GM12878 (cell line): ENCODE data around the gene CHL1.

Experiments used
- BRCA1 ChIP-seq: IDR thresholded peaks from 2 replicates; pipeline ENCODE4 v1.6.1; 2011; ENCODE audit warnings: low read depth, low read length, improper control_type of control experiment
- CREM ChIP-seq: IDR thresholded peaks from 2 replicates; pipeline ENCODE4 v1.6.1; 2014; ENCODE audit warnings: antibody characterized with exemption, low read depth
- EZH2 ChIP-seq: IDR thresholded peaks from 2 replicates; pipeline ENCODE4 v1.6.1; 2012; ENCODE audit warnings: low read depth, mild to moderate bottlenecking, control low read depth, inconsistent platforms, low read length, borderline replicate concordance; ENCODE audit not compliant: control insufficient read depth
- LARP7 ChIP-seq: fragments of 450-650 bp; IDR thresholded peaks from 2 replicates; pipeline ENCODE4 v1.6.1; 2017; ENCODE audit warnings: mild to moderate bottlenecking
- POLR2AphosphoS5 ChIP-seq: IDR thresholded peaks from 2 replicates; pipeline ENCODE4 v1.6.1; 2011; ENCODE audit warnings: mild to moderate bottlenecking, low read length, inconsistent platforms
- SPI1 ChIP-seq: IDR thresholded peaks from 2 replicates; pipeline ENCODE4 v1.6.1; 2011; ENCODE audit warnings: low read depth, mild to moderate bottlenecking, low read length, moderate library complexity, borderline replicate concordance; ENCODE audit not compliant: insufficient read depth
- ZNF24 ChIP-seq: fragments of 450-650 bp; IDR thresholded peaks from 2 replicates; pipeline ENCODE4 v1.6.1; 2017; ENCODE audit warnings: antibody characterized with exemption, mild to moderate bottlenecking
- TF ChIP-seq, protein P1 (sequence below): fragments of 450-650 bp; IDR thresholded peaks from 2 replicates; pipeline ENCODE4 v1.6.1; 2018; ENCODE audit warnings: borderline replicate concordance, mild to moderate bottlenecking; ENCODE audit not compliant: partially characterized antibody

GRCh38 chr3:228442-229182 is 32.0 kb downstream of the CHL1 start:
- TF ChIP-seq SPI1 (no peak), CREM (no peak), EZH2 (no peak), LARP7 (no peak), BRCA1 (no peak), ZNF24 (no peak), POLR2AphosphoS5 (no peak)
- TF ChIP-seq, protein P1, sequence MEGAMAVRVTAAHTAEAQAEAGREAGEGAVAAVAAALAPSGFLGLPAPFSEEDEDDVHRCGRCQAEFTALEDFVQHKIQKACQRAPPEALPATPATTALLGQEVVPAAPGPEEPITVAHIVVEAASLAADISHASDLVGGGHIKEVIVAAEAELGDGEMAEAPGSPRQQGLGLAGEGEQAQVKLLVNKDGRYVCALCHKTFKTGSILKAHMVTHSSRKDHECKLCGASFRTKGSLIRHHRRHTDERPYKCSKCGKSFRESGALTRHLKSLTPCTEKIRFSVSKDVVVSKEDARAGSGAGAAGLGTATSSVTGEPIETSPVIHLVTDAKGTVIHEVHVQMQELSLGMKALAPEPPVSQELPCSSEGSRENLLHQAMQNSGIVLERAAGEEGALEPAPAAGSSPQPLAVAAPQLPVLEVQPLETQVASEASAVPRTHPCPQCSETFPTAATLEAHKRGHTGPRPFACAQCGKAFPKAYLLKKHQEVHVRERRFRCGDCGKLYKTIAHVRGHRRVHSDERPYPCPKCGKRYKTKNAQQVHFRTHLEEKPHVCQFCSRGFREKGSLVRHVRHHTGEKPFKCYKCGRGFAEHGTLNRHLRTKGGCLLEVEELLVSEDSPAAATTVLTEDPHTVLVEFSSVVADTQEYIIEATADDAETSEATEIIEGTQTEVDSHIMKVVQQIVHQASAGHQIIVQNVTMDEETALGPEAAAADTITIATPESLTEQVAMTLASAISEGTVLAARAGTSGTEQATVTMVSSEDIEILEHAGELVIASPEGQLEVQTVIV = no peak
